IMR-90 (cell line): ENCODE results near the gene PPAN. TPM values are rescaled to one million over a fixed set of nuclear protein-coding genes. Genes with fewer than 3 reads are reported as not detected.

ENCODE experiments used
- ATAC-seq: fragments of 200-7000 bp; cut with Tn5 transposase; 2 replicates; pipeline ENCODE4 v1.9.1; 2020; ENCODE audit warnings: low read depth, mild to moderate bottlenecking, moderate library complexity
- BruUV-seq: library from RNA; stranded (reverse); fragments of 400-500 nt; replicated peaks from 2 replicates; lab custom pipeline; 2021; lab: Mats Ljungman, UMichigan
- CTCF ChIA-PET: fragments of 300-600 bp; formaldehyde crosslinking; extraction: SDS; loops from one replicate; lab custom pipeline; 2021; ENCODE audit warnings: antibody characterized with exemption; lab: Yijun Ruan, JAX
- POLR2A ChIA-PET: fragments of 300-600 bp; sonication (Branson Sonifier 250); formaldehyde crosslinking; loops from one replicate; lab custom pipeline; 2022; ENCODE audit warnings: antibody characterized with exemption; ENCODE audit not compliant: unreplicated experiment; lab: Charles Lee
- DNase-seq: peaks from one replicate; pipeline ENCODE4 v3.0.0; 2013
- H2AFZ ChIP-seq: replicated peaks from 2 replicates; pipeline ENCODE3; 2013; ENCODE audit warnings: low read length, mild to moderate bottlenecking; ENCODE audit not compliant: poor library complexity
- H2AK5ac ChIP-seq: 2 replicates; pipeline ENCODE4 v1.6.1; 2013; ENCODE audit warnings: low read depth, low read length, inconsistent platforms
- H2AK9ac ChIP-seq: replicated peaks from 2 replicates; pipeline ENCODE3; 2013; ENCODE audit warnings: mild to moderate bottlenecking, low read depth, low read length, moderate library complexity; ENCODE audit not compliant: poor library complexity
- H2BK120ac ChIP-seq: 2 replicates; pipeline ENCODE4 v1.6.1; 2013; ENCODE audit warnings: low read depth, low read length, inconsistent platforms
- H2BK15ac ChIP-seq: 3 replicates; pipeline ENCODE4 v1.6.1; 2013; ENCODE audit warnings: low read depth, low read length, inconsistent platforms
- H2BK20ac ChIP-seq: 2 replicates; pipeline ENCODE4 v1.6.1; 2013; ENCODE audit warnings: low read depth, mild to moderate bottlenecking, inconsistent platforms, low read length, moderate library complexity
- H2BK5ac ChIP-seq: 2 replicates; pipeline ENCODE4 v1.6.1; 2013; ENCODE audit warnings: mild to moderate bottlenecking, low read depth, low read length, inconsistent platforms; ENCODE audit not compliant: poor library complexity, severe bottlenecking
- H3K14ac ChIP-seq: replicated peaks from 2 replicates; pipeline ENCODE4 v1.6.1; 2013; ENCODE audit warnings: low read depth, low read length, inconsistent platforms
- H3K18ac ChIP-seq: 2 replicates; pipeline ENCODE4 v1.6.1; 2013; ENCODE audit warnings: low read depth, low read length, control low read depth
- H3K23ac ChIP-seq: 2 replicates; pipeline ENCODE4 v1.6.1; 2013; ENCODE audit warnings: low read depth, low read length, inconsistent platforms
- H3K27ac ChIP-seq: 2 replicates; pipeline ENCODE4 v1.5.1; 2013; ENCODE audit warnings: mild to moderate bottlenecking, control low read depth, low read length; ENCODE audit not compliant: insufficient read depth
- H3K27me3 ChIP-seq: 2 replicates; pipeline ENCODE4 v1.6.1; 2013; ENCODE audit warnings: low read length; ENCODE audit not compliant: control insufficient read depth, insufficient read depth
- H3K36me3 ChIP-seq: 2 replicates; pipeline ENCODE4 v1.6.1; 2013; ENCODE audit warnings: low read length, mixed read lengths; ENCODE audit not compliant: control insufficient read depth, insufficient read depth
- H3K4ac ChIP-seq: 2 replicates; pipeline ENCODE4 v1.6.1; 2013; ENCODE audit warnings: low read depth, low read length, inconsistent platforms
- H3K4me1 ChIP-seq: 2 replicates; pipeline ENCODE4 v1.6.1; 2013; ENCODE audit warnings: low read length, mixed read lengths; ENCODE audit not compliant: control insufficient read depth, insufficient read depth
- H3K4me2 ChIP-seq: 2 replicates; pipeline ENCODE4 v1.6.1; 2013; ENCODE audit warnings: low read depth, mild to moderate bottlenecking, control low read depth, low read length, moderate library complexity
- H3K4me3 ChIP-seq: 2 replicates; pipeline ENCODE4 v1.5.1; 2013; ENCODE audit warnings: low read depth, mild to moderate bottlenecking, control low read depth, low read length, moderate library complexity; ENCODE audit not compliant: insufficient read depth
- H3K56ac ChIP-seq: 2 replicates; pipeline ENCODE4 v1.6.1; 2013; ENCODE audit warnings: low read length, inconsistent platforms; ENCODE audit not compliant: insufficient read depth; ENCODE audit errors: extremely low read depth
- H3K79me1 ChIP-seq, 2 experiments: 2 replicates each; pipeline ENCODE4 v1.6.1; 2013; ENCODE audit warnings: low read length in 2 of 2, inconsistent platforms in 1 of 2, low read depth in 1 of 2
- H3K9ac ChIP-seq: 2 replicates; pipeline ENCODE4 v1.6.1; 2013; ENCODE audit warnings: low read depth, low read length, control low read depth
- H3K9me1 ChIP-seq: 2 replicates; pipeline ENCODE4 v1.6.1; 2013; ENCODE audit warnings: low read length, inconsistent platforms; ENCODE audit not compliant: insufficient read depth
- H3K9me3 ChIP-seq: 2 replicates; pipeline ENCODE4 v1.6.1; 2013; ENCODE audit warnings: low read length; ENCODE audit not compliant: control insufficient read depth, insufficient read depth
- H4K20me1 ChIP-seq: 2 replicates; pipeline ENCODE4 v1.6.1; 2013; ENCODE audit warnings: low read length, inconsistent platforms; ENCODE audit not compliant: insufficient read depth
- H4K5ac ChIP-seq: 2 replicates; pipeline ENCODE4 v1.6.1; 2013; ENCODE audit warnings: mild to moderate bottlenecking, low read depth, low read length, control low read depth
- H4K8ac ChIP-seq, 2 experiments: 2 replicates each; pipeline ENCODE4 v1.6.1; 2013; ENCODE audit warnings: low read depth in 2 of 2, low read length in 2 of 2, control low read depth in 1 of 2, inconsistent platforms in 1 of 2
- H4K91ac ChIP-seq: 2 replicates; pipeline ENCODE4 v1.6.1; 2013; ENCODE audit warnings: low read depth, low read length, inconsistent platforms; ENCODE audit not compliant: insufficient read depth
- BHLHE40 ChIP-seq: fragments of 150-350 bp; IDR thresholded peaks from 2 replicates; pipeline ENCODE4 v1.6.1; 2016; ENCODE audit warnings: mild to moderate bottlenecking, low read depth, low read length
- CEBPB ChIP-seq: IDR thresholded peaks from 2 replicates; pipeline ENCODE4 v1.6.1; 2012; ENCODE audit warnings: low read depth, low read length, improper control_type of control experiment
- CHD1 ChIP-seq: IDR thresholded peaks from 2 replicates; pipeline ENCODE4 v1.6.1; 2012; ENCODE audit warnings: low read depth, low read length, improper control_type of control experiment
- CTCF ChIP-seq: conservative IDR thresholded peaks from 2 replicates; pipeline ENCODE4 v1.5.1; 2012; ENCODE audit warnings: mild to moderate bottlenecking, low read depth, low read length, improper control_type of control experiment
- ELK1 ChIP-seq: fragments of 150-350 bp; IDR thresholded peaks from 2 replicates; pipeline ENCODE4 v1.6.1; 2016; ENCODE audit warnings: low read depth, mild to moderate bottlenecking, low read length, moderate library complexity, borderline replicate concordance
- FOS ChIP-seq: fragments of 150-350 bp; IDR thresholded peaks from 2 replicates; pipeline ENCODE4 v1.6.1; 2016; ENCODE audit warnings: low read depth, low read length
- MAFK ChIP-seq: IDR thresholded peaks from 2 replicates; pipeline ENCODE4 v1.6.1; 2012; ENCODE audit warnings: low read depth, low read length, improper control_type of control experiment
- MAZ ChIP-seq: IDR thresholded peaks from 2 replicates; pipeline ENCODE4 v1.6.1; 2012; ENCODE audit warnings: low read depth, mild to moderate bottlenecking, low read length, improper control_type of control experiment, moderate library complexity, borderline replicate concordance
- MXI1 ChIP-seq: IDR thresholded peaks from 2 replicates; pipeline ENCODE4 v1.6.1; 2012; ENCODE audit warnings: low read depth, mild to moderate bottlenecking, low read length, moderate library complexity, borderline replicate concordance
- NFE2L2 ChIP-seq: fragments of 150-350 bp; IDR thresholded peaks from 2 replicates; pipeline ENCODE4 v1.6.1; 2016; ENCODE audit warnings: low read depth, mild to moderate bottlenecking, low read length
- RAD21 ChIP-seq: IDR thresholded peaks from 2 replicates; pipeline ENCODE4 v1.6.1; 2012; ENCODE audit warnings: low read length, improper control_type of control experiment
- RCOR1 ChIP-seq: IDR thresholded peaks from 2 replicates; pipeline ENCODE4 v1.6.1; 2012; ENCODE audit warnings: mild to moderate bottlenecking, low read length, improper control_type of control experiment; ENCODE audit not compliant: insufficient replicate concordance
- RFX5 ChIP-seq: IDR thresholded peaks from 2 replicates; pipeline ENCODE4 v1.8.0; 2012; ENCODE audit warnings: low read depth, mild to moderate bottlenecking, low read length, moderate library complexity
- SMC3 ChIP-seq: fragments of 150-350 bp; IDR thresholded peaks from 2 replicates; pipeline ENCODE4 v1.6.1; 2016; ENCODE audit warnings: low read depth, mild to moderate bottlenecking, antibody characterized with exemption, low read length, moderate library complexity
- USF2 ChIP-seq: fragments of 150-350 bp; IDR thresholded peaks from 2 replicates; pipeline ENCODE4 v1.6.1; 2017; ENCODE audit warnings: mild to moderate bottlenecking, antibody characterized with exemption, low read length, low read depth
- WGBS, 2 experiments: methylation state at CpG; one replicate each; pipeline versions ENCODE4 v1.1.5 to v1.1.7; 2013; ENCODE audit warnings: missing lambda C conversion rate in 2 of 2; ENCODE audit not compliant: insufficient read length in 1 of 2; ENCODE audit errors: extremely low coverage in 2 of 2; 5-methylcytosine and 5-hydroxymethylcytosine counted together
- dilution Hi-C: fragments of 300-500 bp; cut with HindIII; formaldehyde crosslinking; loops from one replicate; pipeline ENCODE4 v1.14.3; 2018; ENCODE audit warnings: low sequenced_read_pairs; ENCODE audit not compliant: unreplicated experiment
- in situ Hi-C: fragments of 300-500 bp; cut with MboI; formaldehyde crosslinking; loops from 3 replicates; pipeline ENCODE4 v1.14.3; 2019; ENCODE audit warnings: low sequenced_read_pairs, inconsistent platforms, mixed read lengths
- intact Hi-C: fragments of 100-400 bp; cut with micrococcal nuclease; formaldehyde crosslinking; loops from 2 replicates; pipeline ENCODE4 v1.10.0; 2022
- polyA plus RNA-seq, 3 experiments: library from polyadenylated mRNA; depleted of rRNA; stranded (reverse); fragments of >200 nt; gene quantifications; 2 replicates each; pipeline ENCODE4 v1.2.3, GENCODE V29; 2012; ENCODE audit warnings: low replicate concordance in 1 of 3
- total RNA-seq: library from RNA; depleted of rRNA; stranded (reverse); fragments of >200 nt; gene quantifications from 2 replicates; pipeline ENCODE4 v1.2.3, GENCODE V29; 2012

The PPAN gene
- total and polyA plus RNA-seq, 2 of the 4 experiments (the other 2 are of a cell fraction), result 24.0 to 41.6 TPM

GRCh38 chr19:10086591-10087192 is 19.5 kb upstream of the PPAN start:
- H2BK15ac ChIP-seq, result no peak overlapping the region
- peak overlapping the region; percentile 27 for H3K14ac ChIP-seq
- H4K20me1 ChIP-seq, result no peaks in the 10 kb centered on the region
- H3K4me3 ChIP-seq, result peak overlapping the region; percentile 86
- peak overlapping the region; percentile 76 for H3K9ac ChIP-seq
- H3K4ac ChIP-seq, result peak overlapping the region; percentile 18
- DNase-seq (no peak), ATAC-seq (peak; percentile 13)
- intact Hi-C loops (no loop called here), dilution Hi-C loops (no loop called here), in situ Hi-C loops (no loop called here)
- POLR2A ChIA-PET, result no interaction called here
- H3K79me1 ChIP-seq, result peaks cover 3 to 24% of the 10 kb centered on the region in 2 experiments; a peak in 3 of 4 replicates
- BruUV-seq, result no TSS peak
- peak overlapping the region; percentile 73; the same call in 1 of the 2 replicates for H2AK5ac ChIP-seq
- WGBS, 2 experiments, result 15% methylated on average over 8 of the region's 43 CpGs; no CpG with 5 or more reads in 1 of the 2 experiments
- H3K18ac ChIP-seq, result peak overlapping the region; percentile 39; the same call in 1 of the 2 replicates
- H3K4me2 ChIP-seq, result peak overlapping the region; percentile 74
- H2BK5ac ChIP-seq, result no peak overlapping the region
- H3K56ac ChIP-seq, result no peak overlapping the region; the same call in 1 of the 2 replicates
- H2AFZ ChIP-seq, result peak overlapping the region; percentile 98
- peak overlapping the region; percentile 21 for H4K5ac ChIP-seq
- no peaks in the 10 kb centered on the region for H3K4me1 ChIP-seq
- no peaks in the 10 kb centered on the region for H3K27me3 ChIP-seq
- peak overlapping the region; percentile 96 for H2AK9ac ChIP-seq
- peak overlapping the region; percentile 66 for H4K91ac ChIP-seq
- peak overlapping the region; percentile 89 to 99; a peak in 3 of 4 replicates for H4K8ac ChIP-seq
- CTCF ChIA-PET, result no interaction called here
- H3K36me3 ChIP-seq, result peaks cover 19% of the 10 kb centered on the region; the same call in 1 of the 2 replicates
- peak overlapping the region; percentile 19 for H3K27ac ChIP-seq
- H2BK120ac ChIP-seq, result no peak overlapping the region
- H3K9me1 ChIP-seq, result peaks cover 13% of the 10 kb centered on the region; the same call in 1 of the 2 replicates
- H3K23ac ChIP-seq, result peak overlapping the region; percentile 29; the same call in 1 of the 2 replicates
- H3K9me3 ChIP-seq, result no peaks in the 10 kb centered on the region
- H2BK20ac ChIP-seq, result no peak overlapping the region
- TF ChIP-seq MXI1, result no peak
- TF ChIP-seq USF2, result no peak
- TF ChIP-seq RCOR1, result no peak
- TF ChIP-seq MAZ, result no peak
- TF ChIP-seq FOS, result no peak
- TF ChIP-seq MAFK, result no peak
- no peak for TF ChIP-seq CHD1
- no peak for TF ChIP-seq NFE2L2
- no peak for TF ChIP-seq CEBPB
- no peak for TF ChIP-seq ELK1
- no peak for TF ChIP-seq SMC3
- TF ChIP-seq RFX5, result no peak
- no peak for TF ChIP-seq CTCF
- no peak for TF ChIP-seq BHLHE40
- no peak for TF ChIP-seq RAD21
